Parathyroid adenoma (tissue), 2 donors: ENCODE data around the gene PIP5K1C.
"Not testable (repeated sequence)": the region's sequence is repeated elsewhere in the genome, so short reads cannot be mapped to it uniquely, and the experiment has no call there.

Experiments
- H2AFZ ChIP-seq: fragments of 300-600 bp; sonication (generic); one replicate; pipeline ENCODE4 v1.7.0; 2017; ENCODE audit warnings: antibody characterized with exemption, mild to moderate bottlenecking
- H3K27ac ChIP-seq: fragments of 300-600 bp; sonication (generic); one replicate; pipeline ENCODE4 v1.7.0; 2017
- H3K27me3 ChIP-seq: fragments of 300-600 bp; sonication (generic); one replicate; pipeline ENCODE4 v1.7.0; 2017; ENCODE audit warnings: low read length; ENCODE audit not compliant: control insufficient read depth, insufficient read depth
- H3K36me3 ChIP-seq: fragments of 300-600 bp; sonication (generic); one replicate; pipeline ENCODE4 v1.7.0; 2017; ENCODE audit warnings: low read length; ENCODE audit not compliant: control insufficient read depth, insufficient read depth
- H3K4me1 ChIP-seq: fragments of 300-600 bp; sonication (generic); one replicate; pipeline ENCODE4 v1.7.0; 2017; ENCODE audit warnings: control low read depth
- H3K4me2 ChIP-seq: fragments of 300-600 bp; sonication (generic); one replicate; pipeline ENCODE4 v1.7.0; 2017; ENCODE audit warnings: low read length
- H3K4me3 ChIP-seq: fragments of 300-600 bp; sonication (generic); one replicate; pipeline ENCODE4 v1.7.0; 2017; ENCODE audit warnings: low read depth, low read length
- H3K79me2 ChIP-seq: fragments of 300-600 bp; sonication (generic); one replicate; pipeline ENCODE4 v1.7.0; 2017; ENCODE audit warnings: control low read depth
- H3K9ac ChIP-seq: fragments of 300-600 bp; sonication (generic); one replicate; pipeline ENCODE4 v1.7.0; 2017; ENCODE audit warnings: mild to moderate bottlenecking
- H3K9me3 ChIP-seq: fragments of 300-600 bp; sonication (generic); one replicate; pipeline ENCODE4 v1.7.0; 2017; ENCODE audit warnings: low read length; ENCODE audit not compliant: control insufficient read depth
- CTCF ChIP-seq: fragments of 300-600 bp; sonication (generic); IDR thresholded peaks from one replicate; pipeline ENCODE4 v1.7.0; 2017; ENCODE audit warnings: antibody characterized with exemption, mild to moderate bottlenecking
- donor health status: primary hyperparathyroidism.

PIP5K1C gene

GRCh38 chr19:3631053-3631861 is 69.0 kb downstream of the PIP5K1C start:
- no peak for TF ChIP-seq CTCF
- H3K9ac ChIP-seq = no peak overlapping the region
- H3K27me3 ChIP-seq = no peaks in the 10 kb centered on the region
- no peak overlapping the region for H3K4me2 ChIP-seq
- H3K79me2 ChIP-seq = no peaks in the 10 kb centered on the region
- no peaks in the 10 kb centered on the region for H3K4me1 ChIP-seq
- H3K9me3 ChIP-seq = no peaks in the 10 kb centered on the region
- no peaks in the 10 kb centered on the region for H3K36me3 ChIP-seq
- no peak overlapping the region for H3K4me3 ChIP-seq
- H2AFZ ChIP-seq = no peak overlapping the region
- H3K27ac ChIP-seq = no peak overlapping the region

GRCh38 chr19:3628766-3629165 is 71.5 kb downstream of the PIP5K1C start:
- H3K4me1 ChIP-seq, H3K36me3 ChIP-seq, H3K27ac ChIP-seq, H3K9me3 ChIP-seq, H2AFZ ChIP-seq, H3K4me2 ChIP-seq, H3K4me3 ChIP-seq, H3K9ac ChIP-seq, H3K27me3 ChIP-seq: not testable (repeated sequence)
- peaks cover 11% of the 10 kb centered on the region for H3K79me2 ChIP-seq

GRCh38 chr19:3627351-3627723 is 72.9 kb downstream of the PIP5K1C start:
- H3K27ac ChIP-seq = peak overlapping the region; percentile 86
- peak overlapping the region; percentile 82 for H2AFZ ChIP-seq
- H3K79me2 ChIP-seq = peaks cover 11% of the 10 kb centered on the region
- peak overlapping the region; percentile 44 for H3K4me2 ChIP-seq
- H3K9me3 ChIP-seq = no peaks in the 10 kb centered on the region
- peak overlapping the region; percentile 28 for H3K4me3 ChIP-seq
- H3K4me1 ChIP-seq = no peaks in the 10 kb centered on the region
- no peaks in the 10 kb centered on the region for H3K27me3 ChIP-seq
- no peak for TF ChIP-seq CTCF
- H3K36me3 ChIP-seq = no peaks in the 10 kb centered on the region
- H3K9ac ChIP-seq = no peak overlapping the region

- peak within 1 kb of the TSS; percentile 82 for H2AFZ ChIP-seq
- H3K4me1 ChIP-seq = no peaks in the 10 kb centered on the region
- H3K36me3 ChIP-seq = no peaks in the 10 kb centered on the region
- H3K9me3 ChIP-seq = no peaks in the 10 kb centered on the region
- no peak for TF ChIP-seq CTCF
- H3K79me2 ChIP-seq = peaks cover 11% of the 10 kb centered on the region
- peak within 1 kb of the TSS; percentile 86 for H3K4me3 ChIP-seq
- H3K4me2 ChIP-seq = peak within 1 kb of the TSS; percentile 78
- peak within 1 kb of the TSS; percentile 6 for H3K9ac ChIP-seq
- no peaks in the 10 kb centered on the region for H3K27me3 ChIP-seq
- peak within 1 kb of the TSS; percentile 86 for H3K27ac ChIP-seq
Measured at GRCh38 chr19:3626473-3627350, 73.6 kb downstream of the PIP5K1C start, which contains the start of gene CACTIN. CACTIN (minus strand) TSS chr19:3626790; CDS start chr19:3626762, 28 bp downstream.

- TF ChIP-seq CTCF = no peak
- H3K27ac ChIP-seq = peak overlapping the region; percentile 86
- H3K4me1 ChIP-seq = no peaks in the 10 kb centered on the region
- no peaks in the 10 kb centered on the region for H3K27me3 ChIP-seq
- H3K36me3 ChIP-seq = no peaks in the 10 kb centered on the region
- peak overlapping the region; percentile 82 for H2AFZ ChIP-seq
- H3K4me3 ChIP-seq = peak overlapping the region; percentile 86
- H3K9ac ChIP-seq = peak overlapping the region; percentile 6
- H3K9me3 ChIP-seq = no peaks in the 10 kb centered on the region
- peaks cover 11% of the 10 kb centered on the region for H3K79me2 ChIP-seq
- peak overlapping the region; percentile 78 for H3K4me2 ChIP-seq
Measured at GRCh38 chr19:3625996-3626472, 74.2 kb downstream of the PIP5K1C start.
